Stimulated activated effector memory CD8-positive, alpha-beta T cell treated with anti-CD3 and anti-CD28 coated beads, Interleukin-12 subunit alpha, Interleukin-12 subunit beta, amount 100 ng/mL, for 72 hours (primary cell): ENCODE data around the gene LRRN4CL.
A peak's percentile ranks its signal among the peaks of the same experiment; 100 is the strongest.
"Not testable (repeated sequence)": the region's sequence is repeated elsewhere in the genome, so short reads cannot be mapped to it uniquely, and the experiment has no call there.

Source experiments
- ATAC-seq: fragments of 150-1000 bp; cut with Tn5 transposase; 2 replicates; pipeline ENCODE4 v1.10.0; 2021
- DNase-seq, 2 donors: peaks; one replicate each; pipeline ENCODE4 v3.0.0; 2021 to 2022; ENCODE audit warnings: low spot score in 2 of 2
- H3K27ac Mint-ChIP-seq: one replicate; pipeline ENCODE4 v1.8.0; 2022; ENCODE audit warnings: mild to moderate bottlenecking, mixed read lengths
- H3K36me3 Mint-ChIP-seq: one replicate; pipeline ENCODE4 v1.8.0; 2022; ENCODE audit warnings: mild to moderate bottlenecking, mixed read lengths
- H3K4me1 Mint-ChIP-seq: one replicate; pipeline ENCODE4 v1.8.0; 2022; ENCODE audit warnings: mixed read lengths
- H3K4me3 Mint-ChIP-seq: one replicate; pipeline ENCODE4 v1.8.0; 2022; ENCODE audit warnings: mild to moderate bottlenecking, mixed read lengths
- H3K9me3 Mint-ChIP-seq: one replicate; pipeline ENCODE4 v1.8.0; 2022; ENCODE audit warnings: mixed read lengths

Gene LRRN4CL

DNA sequence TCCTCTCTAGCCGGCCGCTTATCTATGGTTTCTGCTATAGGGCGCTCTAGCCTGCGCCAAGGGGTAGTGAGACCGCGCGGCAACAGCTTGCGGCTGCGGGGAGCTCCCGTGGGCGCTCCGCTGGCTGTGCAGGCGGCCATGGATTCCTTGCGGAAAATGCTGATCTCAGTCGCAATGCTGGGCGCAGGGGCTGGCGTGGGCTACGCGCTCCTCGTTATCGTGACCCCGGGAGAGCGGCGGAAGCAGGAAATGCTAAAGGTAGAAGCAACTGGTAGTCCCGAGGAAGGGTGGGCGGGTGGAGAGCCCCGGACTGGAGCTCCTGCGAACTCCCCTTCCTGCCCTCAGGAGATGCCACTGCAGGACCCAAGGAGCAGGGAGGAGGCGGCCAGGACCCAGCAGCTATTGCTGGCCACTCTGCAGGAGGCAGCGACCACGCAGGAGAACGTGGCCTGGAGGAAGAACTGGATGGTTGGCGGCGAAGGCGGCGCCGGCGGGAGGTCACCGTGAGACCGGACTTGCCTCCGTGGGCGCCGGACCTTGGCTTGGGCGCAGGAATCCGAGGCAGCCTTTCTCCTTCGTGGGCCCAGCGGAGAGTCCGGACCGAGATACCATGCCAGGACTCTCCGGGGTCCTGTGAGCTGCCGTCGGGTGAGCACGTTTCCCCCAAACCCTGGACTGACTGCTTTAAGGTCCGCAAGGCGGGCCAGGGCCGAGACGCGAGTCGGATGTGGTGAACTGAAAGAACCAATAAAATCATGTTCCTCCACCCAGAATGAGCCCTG is 17.5 kb downstream of the LRRN4CL start, which contains the start of the genes LBHD1 and UQCC3:
Gene LBHD1 (minus strand): TSS at position 660 of the 782 bp plus-strand sequence. CDS start 2,236 bp downstream, outside the sequence.
Gene UQCC3 (plus strand): TSS at position 66 of the 782 bp plus-strand sequence. CDS start 73 bp downstream, at position 139.
- Mint-ChIP-seq H3K36me3 (peaks cover 97% of the 10 kb centered on the region), H3K4me1 (peaks cover 42% of the 10 kb centered on the region), H3K27ac (peak within 1 kb of the TSS; percentile 97), H3K4me3 (peak within 1 kb of the TSS; percentile 99), H3K9me3 (no peaks in the 10 kb centered on the region)
- ATAC-seq: peak; percentile 92
- peak; percentile 58 to 90 for DNase-seq

GRCh38 chr11:62671236-62671607 is 18.1 kb downstream of the LRRN4CL start:
- H3K4me3 Mint-ChIP-seq: peak overlapping the region; percentile 99

DNA sequence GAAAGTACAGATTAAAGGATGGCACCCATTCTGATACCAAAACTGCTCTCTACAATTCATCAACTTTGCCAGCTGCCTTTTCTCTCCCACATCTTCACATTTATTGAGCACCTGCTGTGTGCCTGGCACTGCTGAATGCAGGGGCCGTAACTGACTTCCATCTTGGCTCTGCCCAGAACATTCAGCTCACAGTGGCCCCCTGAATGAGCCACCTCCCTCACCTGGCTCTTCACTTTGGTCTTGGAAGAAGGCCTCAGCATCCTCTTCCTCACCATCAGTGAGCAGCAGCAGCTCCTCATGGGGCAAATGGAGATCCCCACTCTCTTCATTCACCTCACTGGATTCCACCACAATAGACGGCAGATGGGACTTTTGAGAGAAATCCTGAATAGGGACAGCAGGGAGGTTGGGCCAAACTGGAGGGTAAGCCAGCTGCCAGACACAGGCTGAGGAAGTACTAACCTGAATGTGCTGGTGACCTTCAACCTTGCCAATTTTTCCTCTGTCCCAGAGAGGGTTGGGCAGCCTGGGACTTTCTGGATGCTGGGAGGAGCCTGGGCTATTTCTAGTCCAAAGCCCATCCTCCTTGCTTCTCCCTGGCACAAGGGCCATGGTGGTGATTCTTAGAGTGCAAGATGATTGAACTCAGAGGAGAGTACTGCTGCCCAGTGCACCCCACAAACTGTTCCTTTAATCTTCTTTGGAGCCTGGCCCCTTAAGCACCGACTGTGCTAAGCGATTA is 19.7 kb downstream of the LRRN4CL start:
- Mint-ChIP-seq H3K27ac (peak overlapping the region; percentile 97), H3K36me3 (peaks cover 98% of the 10 kb centered on the region), H3K4me3 (peak overlapping the region; percentile 99), H3K4me1 (peaks cover 40% of the 10 kb centered on the region), H3K9me3 (no peaks in the 10 kb centered on the region)
- ATAC-seq (no peak), DNase-seq (no peak)

More at GRCh38 chr11:62671236-62671607, 18.1 kb downstream of the LRRN4CL start:
- Mint-ChIP-seq H3K36me3 (peaks cover 97% of the 10 kb centered on the region), H3K4me1 (peaks cover 42% of the 10 kb centered on the region), H3K9me3 (no peaks in the 10 kb centered on the region), H3K27ac (peak overlapping the region; percentile 97)
- DNase-seq (no peak), ATAC-seq (peak; percentile 37)

DNA sequence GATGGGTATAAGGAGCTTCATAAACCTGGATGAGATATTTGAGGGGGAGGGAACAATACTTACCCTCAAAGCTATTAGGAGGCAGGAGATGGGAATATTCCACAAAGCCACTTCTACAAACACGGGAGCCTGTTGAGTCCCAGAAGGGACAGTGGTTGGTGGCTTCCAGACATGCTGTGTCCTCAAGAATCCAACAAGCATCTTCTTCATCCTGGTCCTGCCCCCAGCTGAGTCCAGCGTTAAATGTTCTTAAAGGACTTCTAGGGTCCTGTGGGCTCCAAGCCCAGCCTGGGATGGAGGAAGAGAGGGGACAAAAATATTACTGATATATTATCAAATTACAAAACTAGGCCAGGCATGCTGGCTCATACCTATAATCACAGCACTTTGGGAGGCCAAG is 21.9 kb downstream of the LRRN4CL start:
- DNase-seq (no peak), ATAC-seq (no peak)
- Mint-ChIP-seq H3K9me3 (no peaks in the 10 kb centered on the region), H3K27ac (peak overlapping the region; percentile 97), H3K4me1 (peaks cover 48% of the 10 kb centered on the region), H3K4me3 (peak overlapping the region; percentile 95), H3K36me3 (peaks cover 99% of the 10 kb centered on the region)

- Mint-ChIP-seq H3K27ac (peak overlapping the region; percentile 97), H3K9me3 (no peaks in the 10 kb centered on the region), H3K36me3 (peaks cover 99% of the 10 kb centered on the region), H3K4me3 (peak overlapping the region; percentile 95), H3K4me1 (peaks cover 47% of the 10 kb centered on the region)
- ATAC-seq (no peak), DNase-seq (no peak)
Measured at GRCh38 chr11:62666259-62666926, 22.9 kb downstream of the LRRN4CL start.

DNA sequence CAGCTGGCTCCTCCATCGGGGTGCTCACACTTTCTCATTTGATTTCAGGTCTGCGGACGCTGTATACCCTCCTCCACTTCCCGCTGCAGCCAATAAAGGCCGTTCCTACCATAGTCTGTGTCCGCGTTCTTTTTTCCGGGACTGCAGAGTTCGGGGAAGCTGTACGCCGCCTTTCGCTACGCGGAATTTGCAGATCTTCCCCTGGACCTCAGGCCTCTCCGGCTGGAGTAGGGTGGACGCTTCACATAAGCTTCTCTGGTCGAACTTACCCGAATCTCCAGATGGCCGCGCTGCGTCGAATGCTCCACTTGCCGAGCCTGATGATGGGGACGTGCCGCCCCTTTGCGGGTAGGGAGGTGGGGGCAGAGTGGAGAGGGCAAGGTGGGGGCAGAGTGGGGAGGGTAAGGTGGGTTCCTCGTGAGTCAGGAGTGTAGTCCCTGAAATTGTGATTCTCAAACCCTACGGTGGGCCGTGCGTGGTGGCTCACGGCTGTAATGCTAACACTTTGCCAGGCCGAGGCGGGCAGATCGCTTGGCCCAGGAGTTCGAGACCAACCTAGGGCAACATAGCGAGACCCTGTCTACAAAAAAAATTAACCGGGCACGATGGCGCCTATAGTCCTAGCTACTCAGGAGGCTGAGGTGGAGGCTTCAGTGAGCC is 23.6 kb downstream of the LRRN4CL start:
- H3K9me3 Mint-ChIP-seq: no peaks in the 10 kb centered on the region
- peak overlapping the region; percentile 95 for H3K4me3 Mint-ChIP-seq
- ATAC-seq: peak; percentile 66
- H3K36me3 Mint-ChIP-seq: peaks cover 99% of the 10 kb centered on the region
- peaks cover 40% of the 10 kb centered on the region for H3K4me1 Mint-ChIP-seq
- DNase-seq: peak in 1 of 2 donors; percentile 82
- H3K27ac Mint-ChIP-seq: peak overlapping the region; percentile 97

DNA sequence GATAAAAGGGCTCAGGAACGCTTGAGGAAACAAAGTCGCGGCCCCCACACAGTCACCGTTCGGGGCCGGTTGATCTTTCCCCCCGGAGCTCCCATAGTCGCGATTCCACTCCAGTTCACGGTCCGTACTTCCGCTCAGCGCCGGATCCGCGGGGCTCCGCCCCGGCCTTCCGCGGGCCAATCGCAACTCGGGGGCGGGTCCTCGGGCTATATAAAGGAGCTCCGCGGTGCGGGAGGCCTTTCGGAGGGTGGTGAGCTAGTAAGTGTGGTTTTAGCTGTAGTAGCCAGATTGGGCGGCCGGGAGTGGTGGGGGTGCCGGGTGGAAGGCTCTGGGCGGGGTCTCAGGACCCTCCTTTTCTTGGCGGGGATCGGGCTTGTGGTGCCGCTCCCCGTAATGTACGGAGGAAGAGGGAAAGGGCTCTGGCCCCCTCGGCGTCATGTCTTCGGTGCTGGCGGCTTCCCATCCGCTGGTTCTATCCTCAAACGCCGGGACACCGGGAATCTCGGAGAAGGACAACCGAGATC is 24.2 kb downstream of the LRRN4CL start, which contains the start of the genes C11orf98 and CSKMT:
Gene C11orf98 (minus strand): TSS at position 136 of the 524 bp plus-strand sequence. CDS start 41 bp downstream, at position 95.
Gene CSKMT (plus strand): TSS at position 238 of the 524 bp plus-strand sequence. CDS start 568 bp downstream, outside the sequence.
- Mint-ChIP-seq H3K4me1 (peaks cover 38% of the 10 kb centered on the region), H3K36me3 (peaks cover 95% of the 10 kb centered on the region), H3K4me3 (peak within 1 kb of the TSS; percentile 95)

DNA sequence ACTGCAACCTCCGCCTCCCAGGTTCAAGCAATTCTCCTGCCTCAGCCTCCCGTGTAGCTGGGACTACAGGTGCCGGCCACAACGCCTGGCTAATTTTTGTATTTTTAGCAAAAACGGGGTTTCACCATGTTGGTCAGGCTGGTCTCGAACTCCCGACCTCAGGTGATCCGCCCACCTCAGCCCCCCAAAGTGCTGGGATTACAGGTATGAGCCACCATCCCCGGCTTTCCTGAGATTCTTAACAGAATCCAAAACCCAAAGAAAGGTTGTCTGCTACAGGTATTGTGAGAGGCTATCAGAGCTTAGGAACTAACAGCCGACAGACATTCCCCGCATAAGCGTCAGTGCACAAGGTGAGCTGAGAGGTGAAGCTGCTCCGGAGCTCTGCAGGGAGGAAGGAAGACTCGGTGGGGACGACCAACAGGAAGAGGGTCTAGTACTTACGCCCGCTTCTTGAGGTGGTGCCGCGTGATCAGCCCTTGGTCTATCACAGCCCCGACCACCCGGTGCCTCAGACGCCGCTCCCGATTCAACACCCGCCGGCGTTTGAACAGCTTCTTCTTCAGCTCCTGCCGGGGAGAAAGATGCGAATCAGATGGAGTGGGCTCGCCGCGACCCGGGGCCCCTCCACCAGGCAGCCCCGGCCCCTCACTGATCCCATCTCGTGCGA is 24.8 kb downstream of the LRRN4CL start:
- peaks cover 32% of the 10 kb centered on the region for H3K4me1 Mint-ChIP-seq
- peak overlapping the region; percentile 97 for H3K27ac Mint-ChIP-seq
- no peaks in the 10 kb centered on the region for H3K9me3 Mint-ChIP-seq
- DNase-seq (no peak), ATAC-seq (peak; percentile 57)
- peaks cover 90% of the 10 kb centered on the region for H3K36me3 Mint-ChIP-seq
- peak overlapping the region; percentile 95 for H3K4me3 Mint-ChIP-seq

More for the DNA sequence above, 24.2 kb downstream of the LRRN4CL start, which contains the start of the genes C11orf98 and CSKMT:
- DNase-seq (peak; percentile 97 to 99), ATAC-seq (peak; percentile 94)
- Mint-ChIP-seq H3K9me3 (no peaks in the 10 kb centered on the region), H3K27ac (peak within 1 kb of the TSS; percentile 97)

DNA sequence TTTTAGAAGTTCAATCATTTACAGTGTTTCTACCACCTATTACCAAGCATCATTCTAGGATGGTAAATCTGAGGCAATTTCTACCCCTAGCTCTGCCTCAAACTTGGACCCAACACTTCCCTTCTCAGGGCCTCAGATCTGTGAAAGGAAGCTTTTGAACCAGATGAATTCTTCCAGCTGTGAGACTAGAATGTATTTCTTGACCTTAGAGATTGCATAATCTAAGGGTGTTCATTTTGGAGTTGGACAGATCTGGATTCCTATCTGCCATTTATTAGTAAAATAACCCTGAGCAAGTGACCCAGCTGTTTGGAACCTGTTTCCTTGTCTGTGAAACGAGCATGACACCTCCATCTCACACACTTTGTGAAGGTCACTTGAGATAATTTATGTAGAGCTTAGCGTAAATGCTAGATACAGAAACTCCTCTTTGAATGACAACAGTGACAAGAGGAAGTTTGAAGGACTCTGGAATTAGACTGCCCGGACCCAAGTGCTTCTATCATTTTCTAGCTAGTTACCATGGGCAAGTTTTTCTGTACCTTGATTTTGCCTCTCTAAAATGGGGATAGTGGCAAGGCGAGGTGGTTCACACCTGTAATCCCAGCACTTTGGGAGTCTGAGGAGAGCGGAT is 32.4 kb downstream of the LRRN4CL start:
- H3K9me3 Mint-ChIP-seq: no peaks in the 10 kb centered on the region
- DNase-seq (no peak), ATAC-seq (no peak)
- peaks cover 24% of the 10 kb centered on the region for H3K4me1 Mint-ChIP-seq
- H3K4me3 Mint-ChIP-seq: no peak overlapping the region
- H3K36me3 Mint-ChIP-seq: peaks cover 28% of the 10 kb centered on the region
- no peak overlapping the region for H3K27ac Mint-ChIP-seq

GRCh38 chr11:62654297-62654696 is 35.0 kb downstream of the LRRN4CL start:
- H3K4me3 Mint-ChIP-seq: peak overlapping the region; percentile 93
- ATAC-seq (no peak), DNase-seq (no peak)
- peaks cover 24% of the 10 kb centered on the region for H3K4me1 Mint-ChIP-seq
- peak overlapping the region; percentile 98 for H3K27ac Mint-ChIP-seq
- peaks cover 26% of the 10 kb centered on the region for H3K36me3 Mint-ChIP-seq
- no peaks in the 10 kb centered on the region for H3K9me3 Mint-ChIP-seq

DNA sequence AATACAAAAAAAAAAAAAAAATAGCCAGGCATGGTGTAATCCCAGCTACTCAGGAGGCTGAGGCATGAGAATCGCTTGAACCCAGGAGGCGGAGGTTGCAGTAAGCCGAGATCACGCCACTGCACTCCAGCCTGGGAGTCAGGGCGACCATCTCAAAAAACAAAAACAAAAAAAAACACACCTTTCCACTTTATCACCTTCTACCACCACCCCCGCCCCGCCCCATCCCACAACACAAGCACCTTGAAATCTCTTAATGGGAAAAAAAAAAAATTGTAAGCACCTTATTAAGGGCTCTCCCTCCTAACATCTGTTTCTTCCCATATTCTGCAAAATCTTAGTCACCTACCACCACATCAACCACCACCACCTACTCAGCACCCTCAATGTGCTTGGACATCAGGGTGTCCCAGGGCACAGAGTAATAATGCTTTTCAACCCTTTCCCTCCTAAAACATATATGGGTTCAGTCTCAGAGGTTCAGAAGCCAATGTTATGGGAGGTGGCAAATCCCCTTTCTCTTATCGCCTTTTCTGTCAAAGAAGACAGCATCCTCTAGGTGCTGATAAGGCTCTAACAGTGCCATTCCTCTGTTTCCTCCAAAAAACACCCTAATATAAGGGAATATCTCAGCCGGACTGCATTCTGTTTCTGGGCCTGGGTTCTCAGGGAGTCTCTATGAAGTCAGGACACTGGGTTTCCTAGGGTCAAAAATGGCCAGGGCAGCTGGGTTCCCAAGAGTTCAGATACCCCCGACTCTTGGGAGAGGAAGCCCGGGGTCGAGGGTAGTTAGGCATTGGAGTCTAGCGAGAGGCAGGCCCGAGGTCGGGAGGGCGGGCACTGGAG is 36.9 kb downstream of the LRRN4CL start:
- Mint-ChIP-seq H3K27ac (peak overlapping the region; percentile 98), H3K36me3 (peaks cover 43% of the 10 kb centered on the region), H3K9me3 (no peaks in the 10 kb centered on the region), H3K4me3 (peak overlapping the region; percentile 93), H3K4me1 (peaks cover 24% of the 10 kb centered on the region)
- ATAC-seq (peak; percentile 17), DNase-seq (peak in 1 of 2 donors; percentile 64)

DNA sequence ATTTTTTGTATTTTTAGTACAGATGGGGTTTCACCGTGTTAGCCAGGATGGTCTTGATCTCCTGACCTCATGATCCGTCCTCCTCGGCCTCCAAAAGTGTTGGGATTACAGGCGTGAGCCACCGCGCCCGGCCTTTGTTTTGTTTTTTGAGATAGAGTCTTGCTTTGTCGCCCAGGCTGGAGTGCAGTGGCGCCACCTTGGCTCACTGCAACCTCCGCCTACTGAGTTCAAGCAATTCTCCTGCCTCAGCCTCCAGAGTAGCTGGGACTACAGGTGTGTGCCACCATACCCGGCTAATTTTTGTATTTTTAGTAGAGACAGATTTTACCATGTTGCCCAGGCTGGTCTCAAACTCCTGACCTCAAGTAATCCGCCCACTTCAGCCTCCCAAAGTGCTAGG is 39.0 kb downstream of the LRRN4CL start:
- not testable (repeated sequence) for DNase-seq, ATAC-seq, H3K9me3 Mint-ChIP-seq, H3K4me3 Mint-ChIP-seq, H3K27ac Mint-ChIP-seq
- peaks cover 31% of the 10 kb centered on the region for H3K4me1 Mint-ChIP-seq
- H3K36me3 Mint-ChIP-seq: peaks cover 61% of the 10 kb centered on the region

GRCh38 chr11:62649486-62649885 is 39.8 kb downstream of the LRRN4CL start:
- Mint-ChIP-seq H3K4me3 (no peak overlapping the region), H3K9me3 (no peaks in the 10 kb centered on the region), H3K27ac (no peak overlapping the region), H3K36me3 (peaks cover 68% of the 10 kb centered on the region), H3K4me1 (peaks cover 33% of the 10 kb centered on the region)
- DNase-seq (no peak), ATAC-seq (no peak)
